T-helper 1 cell treated with Interleukin-12 subunit alpha and Interleukin-12 subunit beta and Interleukin-4 antibody, amounts not matched to agents 30 μg/mL and 1 μg/mL, for 36 hours (primary cell): ENCODE results near the gene CILP2.

Source experiments
- H3K27ac Mint-ChIP-seq: one replicate; pipeline ENCODE4 v1.8.0; 2021; ENCODE audit warnings: mild to moderate bottlenecking, mixed read lengths
- H3K27me3 Mint-ChIP-seq: one replicate; pipeline ENCODE4 v1.8.0; 2021; ENCODE audit warnings: low read depth, mixed read lengths
- H3K36me3 Mint-ChIP-seq: one replicate; pipeline ENCODE4 v1.8.0; 2021; ENCODE audit warnings: low read depth, mixed read lengths
- H3K4me1 Mint-ChIP-seq: one replicate; pipeline ENCODE4 v1.8.0; 2021; ENCODE audit warnings: low read depth, mixed read lengths
- H3K4me3 Mint-ChIP-seq: one replicate; pipeline ENCODE4 v1.8.0; 2021; ENCODE audit warnings: mild to moderate bottlenecking, moderate library complexity, mixed read lengths
- H3K9me3 Mint-ChIP-seq: one replicate; pipeline ENCODE4 v1.8.0; 2021; ENCODE audit warnings: mixed read lengths

The CILP2 gene, protein sequence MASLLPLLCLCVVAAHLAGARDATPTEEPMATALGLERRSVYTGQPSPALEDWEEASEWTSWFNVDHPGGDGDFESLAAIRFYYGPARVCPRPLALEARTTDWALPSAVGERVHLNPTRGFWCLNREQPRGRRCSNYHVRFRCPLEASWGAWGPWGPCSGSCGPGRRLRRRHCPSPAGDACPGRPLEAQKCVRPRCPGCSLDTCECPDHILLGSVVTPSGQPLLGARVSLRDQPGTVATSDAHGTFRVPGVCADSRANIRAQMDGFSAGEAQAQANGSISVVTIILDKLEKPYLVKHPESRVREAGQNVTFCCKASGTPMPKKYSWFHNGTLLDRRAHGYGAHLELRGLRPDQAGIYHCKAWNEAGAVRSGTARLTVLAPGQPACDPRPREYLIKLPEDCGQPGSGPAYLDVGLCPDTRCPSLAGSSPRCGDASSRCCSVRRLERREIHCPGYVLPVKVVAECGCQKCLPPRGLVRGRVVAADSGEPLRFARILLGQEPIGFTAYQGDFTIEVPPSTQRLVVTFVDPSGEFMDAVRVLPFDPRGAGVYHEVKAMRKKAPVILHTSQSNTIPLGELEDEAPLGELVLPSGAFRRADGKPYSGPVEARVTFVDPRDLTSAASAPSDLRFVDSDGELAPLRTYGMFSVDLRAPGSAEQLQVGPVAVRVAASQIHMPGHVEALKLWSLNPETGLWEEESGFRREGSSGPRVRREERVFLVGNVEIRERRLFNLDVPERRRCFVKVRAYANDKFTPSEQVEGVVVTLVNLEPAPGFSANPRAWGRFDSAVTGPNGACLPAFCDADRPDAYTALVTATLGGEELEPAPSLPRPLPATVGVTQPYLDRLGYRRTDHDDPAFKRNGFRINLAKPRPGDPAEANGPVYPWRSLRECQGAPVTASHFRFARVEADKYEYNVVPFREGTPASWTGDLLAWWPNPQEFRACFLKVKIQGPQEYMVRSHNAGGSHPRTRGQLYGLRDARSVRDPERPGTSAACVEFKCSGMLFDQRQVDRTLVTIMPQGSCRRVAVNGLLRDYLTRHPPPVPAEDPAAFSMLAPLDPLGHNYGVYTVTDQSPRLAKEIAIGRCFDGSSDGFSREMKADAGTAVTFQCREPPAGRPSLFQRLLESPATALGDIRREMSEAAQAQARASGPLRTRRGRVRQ

DNA sequence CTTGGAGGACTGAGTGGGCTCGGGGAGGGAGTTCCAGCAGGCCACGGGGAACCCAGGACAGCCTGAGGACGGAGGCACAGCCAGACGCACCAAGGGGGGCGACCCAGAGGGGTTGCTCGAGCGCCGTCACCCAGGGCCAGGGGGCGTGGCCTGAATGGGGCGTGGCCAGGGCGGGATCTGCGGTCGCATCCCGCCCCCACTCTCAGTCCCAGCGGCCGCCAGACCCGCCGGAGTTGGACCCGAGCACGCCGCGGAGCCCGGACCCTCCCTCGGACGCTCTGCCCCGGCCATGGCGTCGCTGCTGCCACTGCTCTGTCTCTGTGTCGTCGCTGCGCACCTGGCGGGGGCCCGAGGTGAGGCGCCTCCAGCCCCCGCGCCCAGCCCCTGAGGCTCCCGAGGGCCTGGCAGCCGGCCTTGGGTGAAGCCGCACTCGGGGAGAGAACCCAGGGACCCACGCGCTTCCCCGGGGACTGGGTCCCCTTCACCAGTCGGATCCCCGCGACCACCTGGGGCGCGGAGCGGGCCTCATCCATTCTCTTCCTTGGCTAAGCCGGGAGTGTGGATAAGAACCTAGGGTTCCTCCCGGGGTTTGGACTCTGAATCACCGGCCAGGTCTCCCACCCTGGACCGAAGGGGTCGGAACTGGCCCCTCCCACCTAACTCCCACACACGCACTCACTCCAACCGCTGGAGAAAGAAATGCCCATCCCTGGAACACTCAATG is at the start of gene CILP2:
CILP2 (plus strand) TSS at position 205 of the 724 bp plus-strand sequence; CDS start at position 290, 85 bp downstream.
- no peak within 1 kb of the TSS for H3K27ac Mint-ChIP-seq

DNA sequence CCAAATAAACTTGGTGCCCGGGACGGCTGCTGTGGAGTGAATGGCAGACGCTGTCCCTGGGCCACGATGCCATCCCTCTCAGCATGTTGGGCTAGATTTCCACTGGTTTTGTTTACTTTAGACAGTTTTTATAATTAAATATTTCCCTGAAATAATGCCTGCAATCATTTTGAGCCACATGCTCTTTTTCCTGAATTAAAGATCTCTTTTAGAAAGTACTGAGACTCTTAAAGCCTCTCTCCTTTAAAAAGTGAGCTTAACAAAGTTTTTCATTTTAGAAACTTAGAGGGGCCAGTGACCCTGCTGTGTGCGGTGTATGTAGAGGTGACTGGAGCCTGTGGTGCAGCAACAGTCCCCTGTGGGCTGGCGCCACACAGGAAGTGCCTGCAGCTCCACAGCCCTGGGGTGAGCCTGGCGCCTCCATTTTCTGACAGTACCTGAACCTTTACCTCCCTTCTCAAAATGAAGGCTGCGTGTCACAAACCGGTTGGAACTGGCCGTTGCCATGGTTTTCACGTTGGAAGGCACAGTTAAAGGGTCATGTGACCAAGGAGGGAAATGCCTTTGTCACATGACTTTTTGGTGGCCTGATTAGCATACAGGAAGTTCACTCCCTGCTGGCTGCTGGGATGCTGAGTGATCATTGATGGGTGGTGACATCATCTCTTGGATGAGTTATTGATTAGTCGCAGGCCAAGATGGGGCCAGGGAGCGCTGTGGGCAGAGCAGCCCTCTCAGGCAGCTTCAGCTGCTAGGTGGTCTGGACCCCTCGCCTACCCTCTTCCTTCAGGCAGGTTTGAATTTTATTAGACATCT is 49.0 kb upstream of the CILP2 start:
- H3K4me1 Mint-ChIP-seq, result peaks cover 26% of the 10 kb centered on the region
- H3K4me3 Mint-ChIP-seq, result peak overlapping the region; percentile 75
- H3K36me3 Mint-ChIP-seq, result peaks cover 2% of the 10 kb centered on the region
- H3K27ac Mint-ChIP-seq, result peak overlapping the region; percentile 100
- H3K27me3 Mint-ChIP-seq, result no peaks in the 10 kb centered on the region
- no peaks in the 10 kb centered on the region for H3K9me3 Mint-ChIP-seq

More for the DNA sequence above, at the start of gene CILP2:
- no peak within 1 kb of the TSS for H3K4me3 Mint-ChIP-seq
- no peaks in the 10 kb centered on the region for H3K9me3 Mint-ChIP-seq
- peaks cover 21% of the 10 kb centered on the region for H3K27me3 Mint-ChIP-seq
- H3K36me3 Mint-ChIP-seq, result peaks cover 8% of the 10 kb centered on the region
- peaks cover 21% of the 10 kb centered on the region for H3K4me1 Mint-ChIP-seq

DNA sequence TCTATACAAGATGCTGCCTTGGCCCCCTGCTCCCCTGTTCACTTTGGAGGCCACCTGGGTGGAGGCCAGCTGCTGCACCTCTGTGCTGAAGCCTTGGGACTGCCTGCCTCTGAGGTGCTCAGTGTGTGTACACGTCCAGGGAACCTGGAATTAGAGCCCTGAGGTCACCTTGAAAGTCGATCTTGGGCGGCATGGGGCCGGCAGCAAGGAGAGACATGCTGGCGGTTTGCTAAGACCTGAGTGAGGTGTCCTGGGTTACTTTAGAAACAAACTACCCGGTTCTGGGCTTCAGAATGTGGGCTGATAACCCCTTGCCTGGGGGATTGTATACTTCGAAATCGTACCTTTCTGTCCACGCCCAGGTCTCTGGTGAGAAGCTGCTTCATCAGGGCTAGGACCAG is 48.3 kb upstream of the CILP2 start:
- peak overlapping the region; percentile 75 for H3K4me3 Mint-ChIP-seq
- no peaks in the 10 kb centered on the region for H3K27me3 Mint-ChIP-seq
- peaks cover 26% of the 10 kb centered on the region for H3K4me1 Mint-ChIP-seq
- H3K36me3 Mint-ChIP-seq, result peaks cover 6% of the 10 kb centered on the region
- H3K9me3 Mint-ChIP-seq, result no peaks in the 10 kb centered on the region
- H3K27ac Mint-ChIP-seq, result peak overlapping the region; percentile 100

DNA sequence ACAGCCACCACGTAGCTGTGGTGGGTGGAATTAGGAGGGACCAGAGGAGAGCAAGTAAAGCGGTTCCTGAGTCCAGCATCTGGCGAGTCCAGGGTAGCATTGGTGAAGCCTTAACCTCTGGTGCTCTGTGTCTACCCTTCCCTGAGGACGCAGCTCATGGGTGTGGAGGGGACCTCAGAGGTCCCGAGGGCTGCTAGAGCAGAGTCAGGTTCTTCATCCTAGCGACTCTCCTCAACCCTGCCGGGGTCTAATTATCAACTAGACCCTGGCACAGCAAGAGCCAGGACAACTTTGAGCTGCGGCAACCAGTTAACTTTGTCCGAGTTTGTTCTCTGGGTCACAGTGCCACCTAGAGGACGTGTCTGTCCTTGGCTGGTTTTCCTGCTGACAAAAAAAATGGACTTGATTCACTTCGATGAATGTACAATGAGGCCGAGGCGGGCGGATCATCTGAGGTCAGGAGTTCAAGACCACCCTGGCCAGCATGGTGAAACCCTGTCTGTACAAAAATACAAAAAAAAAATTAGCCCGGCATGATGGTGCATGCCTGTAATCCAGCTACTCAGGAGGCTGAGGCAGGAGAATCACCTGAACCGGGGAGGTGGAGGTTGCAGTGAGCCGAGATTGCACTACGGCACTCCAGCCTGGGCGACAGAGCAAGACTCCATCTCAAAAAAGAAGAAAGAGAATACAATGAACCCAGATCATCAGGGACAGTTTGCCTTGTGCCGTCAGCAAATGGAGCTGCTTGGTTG is 47.7 kb upstream of the CILP2 start:
- peaks cover 9% of the 10 kb centered on the region for H3K36me3 Mint-ChIP-seq
- H3K9me3 Mint-ChIP-seq, result no peaks in the 10 kb centered on the region
- H3K4me3 Mint-ChIP-seq, result no peak overlapping the region
- peaks cover 26% of the 10 kb centered on the region for H3K4me1 Mint-ChIP-seq
- H3K27ac Mint-ChIP-seq, result peak overlapping the region; percentile 100
- no peaks in the 10 kb centered on the region for H3K27me3 Mint-ChIP-seq

DNA sequence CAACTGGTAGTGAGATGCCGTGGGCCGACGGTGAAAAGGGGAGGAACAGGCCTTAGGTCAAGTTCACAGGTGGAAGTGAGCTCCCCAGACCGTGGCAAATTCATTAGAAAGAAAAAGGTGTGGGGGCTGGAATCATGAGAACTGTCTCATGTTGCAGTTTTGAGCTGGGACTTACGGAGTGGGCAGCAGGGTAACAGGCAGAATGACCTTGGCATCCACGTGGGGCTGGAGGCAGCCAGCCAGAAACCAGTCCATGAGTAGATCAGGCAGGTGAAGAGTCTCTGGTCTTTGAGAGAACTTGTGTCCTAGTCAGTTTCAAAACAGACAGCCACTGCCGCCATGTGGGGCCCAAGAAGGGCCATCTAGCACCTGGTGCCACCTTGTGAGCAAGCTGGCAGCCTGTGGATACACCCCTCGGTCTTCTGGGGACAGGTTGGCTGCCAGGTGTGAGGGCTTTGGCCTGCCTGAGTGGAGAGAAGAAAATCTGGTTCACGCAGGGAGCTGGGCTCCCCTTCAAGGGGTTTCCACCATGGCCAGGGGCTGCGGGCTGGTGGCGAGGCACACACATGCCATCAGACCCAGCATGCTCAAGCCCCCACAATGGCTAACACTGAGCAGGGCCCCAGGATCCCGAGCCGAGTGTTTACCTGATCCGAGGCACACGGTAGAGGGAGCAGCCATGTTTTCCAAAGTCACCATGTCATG is 46.6 kb upstream of the CILP2 start:
- peaks cover 10% of the 10 kb centered on the region for H3K36me3 Mint-ChIP-seq
- H3K27ac Mint-ChIP-seq, result no peak overlapping the region
- no peaks in the 10 kb centered on the region for H3K27me3 Mint-ChIP-seq
- H3K9me3 Mint-ChIP-seq, result no peaks in the 10 kb centered on the region
- H3K4me1 Mint-ChIP-seq, result peaks cover 26% of the 10 kb centered on the region
- H3K4me3 Mint-ChIP-seq, result no peak overlapping the region

DNA sequence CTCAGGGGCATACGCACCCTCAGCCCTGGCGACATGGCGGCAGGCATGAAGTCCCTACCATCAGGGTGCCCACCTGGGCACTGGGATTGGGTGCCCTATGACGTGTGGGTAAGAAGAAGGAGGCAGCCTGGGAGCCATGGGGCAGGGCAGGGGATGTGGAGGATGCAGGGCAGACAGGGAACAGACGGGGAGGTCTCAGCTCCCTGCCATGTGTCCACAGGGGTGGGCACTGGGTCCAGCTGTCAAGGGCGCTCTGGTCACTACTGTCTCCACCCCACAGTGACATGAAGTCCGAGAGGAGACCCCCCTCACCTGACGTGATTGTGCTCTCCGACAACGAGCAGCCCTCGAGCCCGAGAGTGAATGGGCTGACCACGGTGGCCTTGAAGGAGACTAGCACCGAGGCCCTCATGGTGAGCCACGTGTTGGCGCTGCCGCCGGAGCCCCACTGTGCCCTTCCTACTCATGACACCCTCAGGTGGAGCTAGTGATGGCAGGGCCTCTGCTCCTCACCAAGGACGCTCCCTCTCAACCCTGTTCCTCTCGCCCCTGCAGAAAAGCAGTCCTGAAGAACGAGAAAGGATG is 45.9 kb upstream of the CILP2 start:
- no peak overlapping the region for H3K4me3 Mint-ChIP-seq
- no peak overlapping the region for H3K27ac Mint-ChIP-seq
- H3K27me3 Mint-ChIP-seq, result no peaks in the 10 kb centered on the region
- peaks cover 14% of the 10 kb centered on the region for H3K36me3 Mint-ChIP-seq
- H3K4me1 Mint-ChIP-seq, result peaks cover 26% of the 10 kb centered on the region
- H3K9me3 Mint-ChIP-seq, result no peaks in the 10 kb centered on the region

DNA sequence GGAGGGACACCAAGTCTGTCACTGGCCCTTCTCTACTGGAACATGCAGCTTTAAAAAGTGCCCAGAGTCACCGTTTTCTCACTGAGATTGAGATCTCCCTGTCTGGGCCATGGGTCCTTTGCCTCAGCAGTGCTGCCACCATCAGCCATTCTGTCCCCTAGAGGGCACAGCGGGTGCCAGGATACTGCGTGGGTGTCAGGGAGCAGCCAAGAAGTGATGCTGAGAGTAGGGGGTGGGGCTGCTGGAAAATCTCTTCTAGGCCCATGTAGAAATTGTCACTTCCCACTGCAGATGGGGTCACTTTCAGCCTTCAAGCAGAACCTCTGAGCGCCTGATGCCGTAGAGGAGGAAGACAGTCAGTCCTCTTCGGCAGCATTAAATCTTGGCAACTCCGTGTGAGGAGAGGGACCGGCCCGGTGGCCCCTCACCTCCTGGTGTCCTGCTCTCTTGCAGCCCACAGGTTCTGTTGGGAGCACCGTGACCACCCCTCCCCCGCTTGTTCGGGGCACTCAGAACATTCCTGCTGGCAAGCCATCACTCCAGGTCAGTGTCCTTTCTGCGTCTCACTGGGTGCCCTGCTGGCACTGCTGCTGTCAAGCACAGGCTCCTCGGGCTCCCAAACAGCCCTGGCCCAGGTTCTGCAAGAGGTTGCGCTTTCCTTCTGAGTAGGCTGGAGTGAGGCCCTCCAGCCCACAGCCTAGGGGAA is 44.1 kb upstream of the CILP2 start:
- Mint-ChIP-seq H3K9me3 (no peaks in the 10 kb centered on the region), H3K36me3 (peaks cover 15% of the 10 kb centered on the region), H3K4me1 (peaks cover 13% of the 10 kb centered on the region), H3K27ac (no peak overlapping the region), H3K4me3 (no peak overlapping the region), H3K27me3 (no peaks in the 10 kb centered on the region)

DNA sequence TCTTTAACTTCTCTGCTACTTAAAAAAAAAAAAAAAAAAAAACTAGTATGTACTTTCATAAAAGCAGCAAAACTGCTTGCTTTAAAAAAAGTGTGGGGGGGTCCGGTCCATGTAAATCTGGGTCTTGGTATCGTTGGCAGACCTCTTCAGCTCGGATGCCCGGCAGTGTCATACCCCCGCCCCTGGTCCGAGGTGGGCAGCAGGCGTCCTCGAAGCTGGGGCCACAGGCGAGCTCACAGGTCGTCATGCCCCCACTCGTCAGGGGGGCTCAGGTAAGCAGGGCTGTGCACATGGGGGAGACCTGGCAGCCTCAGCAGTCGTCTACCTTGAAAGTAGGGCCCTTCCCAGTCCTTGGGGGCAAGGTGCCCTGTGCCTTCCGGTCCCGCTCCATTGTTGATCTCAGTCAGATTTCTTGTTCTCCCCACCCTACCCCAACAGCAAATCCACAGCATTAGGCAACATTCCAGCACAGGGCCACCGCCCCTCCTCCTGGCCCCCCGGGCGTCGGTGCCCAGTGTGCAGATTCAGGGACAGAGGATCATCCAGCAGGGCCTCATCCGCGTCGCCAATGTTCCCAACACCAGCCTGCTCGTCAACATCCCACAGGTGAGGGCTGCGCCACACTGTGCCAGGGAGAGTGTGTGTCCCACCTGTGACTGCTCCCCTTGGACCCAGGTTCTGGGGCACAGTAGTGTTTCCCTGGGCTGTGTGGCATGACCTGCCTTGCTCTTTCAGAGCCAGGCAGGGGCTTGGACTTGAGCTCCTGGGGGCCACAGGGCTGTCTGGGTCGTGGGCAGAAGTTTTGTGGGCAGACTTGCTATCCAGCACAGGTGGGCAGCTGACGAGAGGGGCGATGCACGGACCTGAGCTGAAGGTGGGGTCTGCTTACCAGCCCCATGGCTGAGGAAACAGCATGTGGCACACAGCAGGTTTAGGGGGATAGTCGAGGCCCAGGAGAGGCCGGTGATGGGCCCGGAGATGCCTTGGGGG is 42.2 kb upstream of the CILP2 start:
- Mint-ChIP-seq H3K9me3 (no peaks in the 10 kb centered on the region), H3K27ac (no peak overlapping the region), H3K27me3 (no peaks in the 10 kb centered on the region), H3K4me3 (no peak overlapping the region), H3K36me3 (peaks cover 18% of the 10 kb centered on the region), H3K4me1 (no peaks in the 10 kb centered on the region)

DNA sequence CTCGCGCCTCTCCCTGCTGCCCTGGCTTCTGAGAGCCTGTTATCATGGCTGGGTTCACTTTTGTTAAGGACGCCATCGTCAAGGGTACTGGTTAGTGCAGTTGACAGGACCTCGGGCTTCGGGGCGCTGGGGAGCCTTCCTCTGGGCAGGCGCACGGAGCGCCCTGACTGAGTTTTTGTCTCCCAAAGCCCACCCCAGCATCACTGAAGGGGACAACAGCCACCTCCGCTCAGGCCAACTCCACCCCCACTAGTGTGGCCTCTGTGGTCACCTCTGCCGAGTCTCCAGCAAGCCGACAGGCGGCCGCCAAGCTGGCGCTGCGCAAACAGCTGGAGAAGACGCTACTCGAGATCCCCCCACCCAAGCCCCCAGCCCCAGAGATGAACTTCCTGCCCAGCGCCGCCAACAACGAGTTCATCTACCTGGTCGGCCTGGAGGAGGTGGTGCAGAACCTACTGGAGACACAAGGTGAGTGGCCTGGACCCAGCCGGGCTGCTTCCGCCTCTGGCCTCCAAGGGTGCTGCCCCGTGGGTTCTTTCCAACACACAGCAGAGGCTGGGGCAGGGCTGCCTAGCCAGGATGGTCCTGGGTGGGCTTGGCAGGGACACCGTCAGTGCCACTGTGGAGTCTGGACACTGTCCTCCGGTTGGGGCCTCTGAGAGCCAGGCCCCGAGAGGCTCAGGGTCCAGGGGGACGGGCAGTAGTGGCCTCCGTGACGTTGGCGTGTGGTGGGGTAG is 39.6 kb upstream of the CILP2 start:
- H3K4me1 Mint-ChIP-seq, result no peaks in the 10 kb centered on the region
- H3K4me3 Mint-ChIP-seq, result no peak overlapping the region
- H3K36me3 Mint-ChIP-seq, result peaks cover 31% of the 10 kb centered on the region
- no peak overlapping the region for H3K27ac Mint-ChIP-seq
- no peaks in the 10 kb centered on the region for H3K27me3 Mint-ChIP-seq
- no peaks in the 10 kb centered on the region for H3K9me3 Mint-ChIP-seq

DNA sequence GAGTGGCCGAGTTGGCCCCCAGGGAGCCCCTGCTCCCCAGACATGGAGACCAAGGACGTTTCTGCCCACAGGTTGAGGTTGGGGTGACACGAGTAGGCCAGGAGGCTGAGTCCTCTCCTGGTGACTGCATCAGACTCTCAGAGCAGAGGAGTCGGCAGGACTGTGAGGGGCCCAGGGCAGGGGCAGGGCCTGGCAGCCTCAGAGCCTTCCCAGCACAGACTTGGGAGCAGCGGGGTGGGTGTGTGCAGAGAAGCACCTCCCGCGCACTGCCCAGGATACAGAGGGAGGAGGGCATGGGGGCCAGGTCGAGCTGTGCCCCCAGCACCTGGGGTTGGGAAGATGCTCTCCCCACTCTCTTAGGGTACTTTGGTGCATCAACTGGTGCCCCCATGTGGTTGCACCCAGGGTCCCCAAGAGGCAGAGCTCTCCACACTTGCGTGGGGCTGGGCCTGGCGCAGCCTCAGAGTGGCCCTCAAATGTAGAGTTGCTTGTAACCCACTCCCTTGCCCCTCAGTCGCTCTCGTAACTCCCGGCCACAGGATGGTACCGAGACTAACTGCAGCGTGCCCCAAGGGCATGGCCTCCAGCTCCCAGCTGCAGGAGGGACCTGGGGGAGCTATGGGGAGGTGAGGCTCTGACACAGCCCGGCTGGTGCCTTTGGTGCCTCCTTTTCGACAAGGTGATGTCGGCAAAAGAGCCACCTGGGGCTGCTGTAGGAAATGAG is 38.6 kb upstream of the CILP2 start:
- Mint-ChIP-seq H3K4me1 (no peaks in the 10 kb centered on the region), H3K9me3 (no peaks in the 10 kb centered on the region), H3K36me3 (peaks cover 36% of the 10 kb centered on the region), H3K4me3 (no peak overlapping the region), H3K27ac (no peak overlapping the region), H3K27me3 (no peaks in the 10 kb centered on the region)
